ENCODE measurements around the gene UBE2E2. TPM values are rescaled to one million over a fixed set of nuclear protein-coding genes. Genes with fewer than 3 reads are reported as not detected.
A peak's percentile ranks its signal among the peaks of the same experiment; 100 is the strongest.

The UBE2E2 gene
- polyA plus RNA-seq (2012; ENCODE audit: missing spikeins): 34.3 TPM

- FAIRE-seq (peak; percentile 94), DNase-seq (ENCODE audit: insufficient read length) (peak; percentile 88)
- TF ChIP-seq TAF1 (IDR thresholded peaks at IDR 0.05; ENCODE audit: borderline replicate concordance, low read depth, low read length): peak; percentile 53; the same call in 1 of the 2 replicates
- 0 out of 2 replicates have a peak, but pooled peaks have one; percentile 31 for TF ChIP-seq POLR2AphosphoS5 (IDR thresholded peaks at IDR 0.05; ENCODE audit: low read depth, low read length)
- peak; percentile 76; the same call in 1 of the 2 replicates for TF ChIP-seq POLR2A (IDR thresholded peaks at IDR 0.05; ENCODE audit: low read depth, low read length)
These were observed at the start of gene UBE2E2 for GRCh38 chr3:23202921-23203707. UBE2E2 (plus strand) TSS chr3:23203327.

- TF ChIP-seq POLR2AphosphoS5 (IDR thresholded peaks at IDR 0.05; ENCODE audit: low read depth, low read length) (no peak), POLR2A (IDR thresholded peaks at IDR 0.05; ENCODE audit: low read depth, low read length) (no peak), TAF1 (IDR thresholded peaks at IDR 0.05; ENCODE audit: borderline replicate concordance, low read depth, low read length) (no peak)
- DNase-seq (ENCODE audit: insufficient read length) (no peak), FAIRE-seq (no peak)
These were observed 49.7 kb upstream of the UBE2E2 start for GRCh38 chr3:23153436-23153835.

- no peak for FAIRE-seq
- no peak for DNase-seq (ENCODE audit: insufficient read length)
- no peak for TF ChIP-seq POLR2AphosphoS5 (IDR thresholded peaks at IDR 0.05; ENCODE audit: low read depth, low read length)
- TF ChIP-seq POLR2A (IDR thresholded peaks at IDR 0.05; ENCODE audit: low read depth, low read length): no peak
- TF ChIP-seq TAF1 (IDR thresholded peaks at IDR 0.05; ENCODE audit: borderline replicate concordance, low read depth, low read length): no peak
These were observed 45.8 kb upstream of the UBE2E2 start for GRCh38 chr3:23157331-23157730.

GRCh38 chr3:23159929-23160328, 43.2 kb upstream of the UBE2E2 start:
- no peak for FAIRE-seq
- no peak for TF ChIP-seq POLR2AphosphoS5 (IDR thresholded peaks at IDR 0.05; ENCODE audit: low read depth, low read length)
- no peak for TF ChIP-seq POLR2A (IDR thresholded peaks at IDR 0.05; ENCODE audit: low read depth, low read length)
- no peak for TF ChIP-seq TAF1 (IDR thresholded peaks at IDR 0.05; ENCODE audit: borderline replicate concordance, low read depth, low read length)

GRCh38 chr3:23161308-23161707, 41.8 kb upstream of the UBE2E2 start:
- no peak for DNase-seq (ENCODE audit: insufficient read length)
- FAIRE-seq: peak; percentile 77
- TF ChIP-seq POLR2A (IDR thresholded peaks at IDR 0.05; ENCODE audit: low read depth, low read length) (no peak), POLR2AphosphoS5 (IDR thresholded peaks at IDR 0.05; ENCODE audit: low read depth, low read length) (no peak), TAF1 (IDR thresholded peaks at IDR 0.05; ENCODE audit: borderline replicate concordance, low read depth, low read length) (no peak)

More at GRCh38 chr3:23159929-23160328, 43.2 kb upstream of the UBE2E2 start:
- no peak for DNase-seq (ENCODE audit: insufficient read length)

- DNase-seq (ENCODE audit: insufficient read length) (no peak), FAIRE-seq (peak; percentile 98)
- TF ChIP-seq POLR2A (IDR thresholded peaks at IDR 0.05; ENCODE audit: low read depth, low read length): no peak
- TF ChIP-seq POLR2AphosphoS5 (IDR thresholded peaks at IDR 0.05; ENCODE audit: low read depth, low read length): no peak
- no peak for TF ChIP-seq TAF1 (IDR thresholded peaks at IDR 0.05; ENCODE audit: borderline replicate concordance, low read depth, low read length)
These were observed 41.1 kb upstream of the UBE2E2 start for GRCh38 chr3:23161896-23162570.

GRCh38 chr3:23162934-23163333, 40.2 kb upstream of the UBE2E2 start:
- no peak for DNase-seq (ENCODE audit: insufficient read length)
- 0 out of 2 replicates have a peak, but pooled peaks have one; percentile 22 for TF ChIP-seq POLR2A (IDR thresholded peaks at IDR 0.05; ENCODE audit: low read depth, low read length)
- no peak for TF ChIP-seq TAF1 (IDR thresholded peaks at IDR 0.05; ENCODE audit: borderline replicate concordance, low read depth, low read length)
- no peak for TF ChIP-seq POLR2AphosphoS5 (IDR thresholded peaks at IDR 0.05; ENCODE audit: low read depth, low read length)
- FAIRE-seq: peak; percentile 80

GRCh38 chr3:23164746-23165145, 38.4 kb upstream of the UBE2E2 start:
- no peak for TF ChIP-seq TAF1 (IDR thresholded peaks at IDR 0.05; ENCODE audit: borderline replicate concordance, low read depth, low read length)
- no peak for TF ChIP-seq POLR2AphosphoS5 (IDR thresholded peaks at IDR 0.05; ENCODE audit: low read depth, low read length)
- TF ChIP-seq POLR2A (IDR thresholded peaks at IDR 0.05; ENCODE audit: low read depth, low read length): no peak
- FAIRE-seq: no peak
- no peak for DNase-seq (ENCODE audit: insufficient read length)

- no peak for FAIRE-seq
- DNase-seq (ENCODE audit: insufficient read length): no peak
These were observed 37.6 kb upstream of the UBE2E2 start for GRCh38 chr3:23165571-23165970.

GRCh38 chr3:23166276-23166675, 36.9 kb upstream of the UBE2E2 start:
- DNase-seq (ENCODE audit: insufficient read length) (no peak), FAIRE-seq (no peak)
- no peak for TF ChIP-seq POLR2AphosphoS5 (IDR thresholded peaks at IDR 0.05; ENCODE audit: low read depth, low read length)
- no peak for TF ChIP-seq POLR2A (IDR thresholded peaks at IDR 0.05; ENCODE audit: low read depth, low read length)
- no peak for TF ChIP-seq TAF1 (IDR thresholded peaks at IDR 0.05; ENCODE audit: borderline replicate concordance, low read depth, low read length)

More at GRCh38 chr3:23165571-23165970, 37.6 kb upstream of the UBE2E2 start:
- TF ChIP-seq TAF1 (IDR thresholded peaks at IDR 0.05; ENCODE audit: borderline replicate concordance, low read depth, low read length) (no peak), POLR2A (IDR thresholded peaks at IDR 0.05; ENCODE audit: low read depth, low read length) (no peak), POLR2AphosphoS5 (IDR thresholded peaks at IDR 0.05; ENCODE audit: low read depth, low read length) (no peak)

GRCh38 chr3:23166845-23167244, 36.3 kb upstream of the UBE2E2 start:
- DNase-seq (ENCODE audit: insufficient read length) (no peak), FAIRE-seq (no peak)
- TF ChIP-seq TAF1 (IDR thresholded peaks at IDR 0.05; ENCODE audit: borderline replicate concordance, low read depth, low read length) (no peak), POLR2AphosphoS5 (IDR thresholded peaks at IDR 0.05; ENCODE audit: low read depth, low read length) (no peak), POLR2A (IDR thresholded peaks at IDR 0.05; ENCODE audit: low read depth, low read length) (no peak)
